IMR-90 (cell line): ENCODE measurements around the gene IDS.
"Not testable (repeated sequence)": the region's sequence is repeated elsewhere in the genome, so short reads cannot be mapped to it uniquely, and the experiment has no call there.

Experiments used
- CTCF ChIP-seq: conservative IDR thresholded peaks from 2 replicates; pipeline ENCODE4 v1.5.1; 2012; ENCODE audit warnings: mild to moderate bottlenecking, low read depth, low read length, improper control_type of control experiment
- MAZ ChIP-seq: IDR thresholded peaks from 2 replicates; pipeline ENCODE4 v1.6.1; 2012; ENCODE audit warnings: low read depth, mild to moderate bottlenecking, low read length, improper control_type of control experiment, moderate library complexity, borderline replicate concordance
- RFX5 ChIP-seq: IDR thresholded peaks from 2 replicates; pipeline ENCODE4 v1.8.0; 2012; ENCODE audit warnings: low read depth, mild to moderate bottlenecking, low read length, moderate library complexity
- TF ChIP-seq, protein P1 (sequence below): fragments of 150-350 bp; IDR thresholded peaks from 2 replicates; pipeline ENCODE4 v1.6.1; 2017; ENCODE audit warnings: mild to moderate bottlenecking, antibody characterized with exemption, low read length, low read depth

DNA sequence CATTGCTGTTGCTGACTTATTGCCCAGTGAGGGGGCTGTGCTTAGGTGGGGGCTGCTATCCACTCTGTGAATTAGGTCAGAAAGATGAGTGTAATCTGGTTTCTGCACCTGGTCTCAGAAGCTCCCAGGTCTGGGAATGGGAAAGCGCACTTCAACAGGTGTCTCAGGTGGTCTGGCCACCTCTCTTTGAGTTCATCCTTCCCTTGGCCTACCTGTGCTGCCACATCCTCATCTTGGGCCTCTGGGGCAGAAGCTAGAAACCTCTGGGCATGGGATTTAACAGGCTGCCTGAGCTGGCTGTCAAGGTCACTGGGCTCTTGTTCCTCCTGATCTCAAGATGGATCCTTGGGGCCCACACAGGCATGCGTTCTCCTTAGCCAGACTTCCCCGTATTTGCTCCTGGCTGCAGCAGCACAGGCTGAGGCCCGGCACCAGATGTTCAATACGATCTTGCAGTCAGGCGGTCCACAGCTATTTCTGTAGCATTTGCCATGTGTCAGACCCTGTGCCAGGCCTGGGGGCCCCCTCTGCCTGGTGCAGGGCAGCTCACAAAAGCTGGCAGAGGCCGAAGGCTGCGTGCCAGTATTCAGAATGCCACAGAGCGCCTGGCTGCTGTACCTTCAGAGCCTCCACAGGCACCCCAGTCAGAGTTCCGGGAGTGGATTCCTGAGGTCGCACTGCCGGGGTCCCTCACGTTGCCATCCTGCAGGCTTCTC, 21.4 kb upstream of the IDS start:
- not testable (repeated sequence) for TF ChIP-seq CTCF, MAZ, RFX5
- TF ChIP-seq, protein P1, sequence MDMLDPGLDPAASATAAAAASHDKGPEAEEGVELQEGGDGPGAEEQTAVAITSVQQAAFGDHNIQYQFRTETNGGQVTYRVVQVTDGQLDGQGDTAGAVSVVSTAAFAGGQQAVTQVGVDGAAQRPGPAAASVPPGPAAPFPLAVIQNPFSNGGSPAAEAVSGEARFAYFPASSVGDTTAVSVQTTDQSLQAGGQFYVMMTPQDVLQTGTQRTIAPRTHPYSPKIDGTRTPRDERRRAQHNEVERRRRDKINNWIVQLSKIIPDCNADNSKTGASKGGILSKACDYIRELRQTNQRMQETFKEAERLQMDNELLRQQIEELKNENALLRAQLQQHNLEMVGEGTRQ: not testable (repeated sequence)
